BLaER1 treated with 17β-estradiol and CSF1 and Interleukin-3, amounts not matched to agents 10 nM and 100 nM (cell line): Measurements from ENCODE around the gene PRRT4.
A peak's percentile ranks its signal among the peaks of the same experiment; 100 is the strongest.

Experiments
- H3K27ac ChIP-seq, 11 experiments: shearing (Covaris generic); formaldehyde crosslinking; 2 replicates each; pipeline ENCODE4 v1.8.1; 2022
- H3K27me3 ChIP-seq, 11 experiments: shearing (Covaris generic); formaldehyde crosslinking; 2 replicates each; pipeline ENCODE4 v1.8.1; 2022
- H3K36me3 ChIP-seq, 11 experiments: shearing (Covaris generic); formaldehyde crosslinking; 2 replicates each; pipeline ENCODE4 v1.8.1; 2022
- H3K4me1 ChIP-seq, 10 experiments: shearing (Covaris generic); formaldehyde crosslinking; 2 replicates each; pipeline ENCODE4 v1.8.1; 2022
- H3K4me2 ChIP-seq, 11 experiments: shearing (Covaris generic); formaldehyde crosslinking; 2 replicates each; pipeline ENCODE4 v1.8.1; 2022
- H3K4me3 ChIP-seq, 10 experiments: shearing (Covaris generic); formaldehyde crosslinking; 2 replicates each; pipeline ENCODE4 v1.8.1; 2022
- H3K9ac ChIP-seq, 11 experiments: shearing (Covaris generic); formaldehyde crosslinking; 2 replicates each; pipeline ENCODE4 v1.8.1; 2022
- H3K9me3 ChIP-seq, 11 experiments: shearing (Covaris generic); formaldehyde crosslinking; replicated peaks in 1 of 11; 2 replicates each; pipeline ENCODE4 v1.8.1; 2022
- H4K20me1 ChIP-seq, 11 experiments: shearing (Covaris generic); formaldehyde crosslinking; 2 replicates each; pipeline ENCODE4 v1.8.1; 2022
- Cebpa-rat ChIP-seq, 11 experiments: shearing (Covaris generic); IDR thresholded peaks; 2 replicates each; pipeline ENCODE4 v1.8.1; 2022

The PRRT4 gene

GRCh38 chr7:128391805-128392204 is 30.3 kb upstream of the PRRT4 start:
- Histone ChIP-seq H3K4me1 (peaks cover 0 to 45% (median 36%) of the 10 kb centered on the region in 10 experiments; a peak in 16 of 20 replicates), H3K9me3 (no peaks in the 10 kb centered on the region), H3K4me2 (peak overlapping the region in 2 of 11 experiments; percentile 6 to 25; a peak in 2 of 22 replicates), H3K9ac (no peak overlapping the region), H3K36me3 (peaks cover 50 to 57% (median 55%) of the 10 kb centered on the region in 11 experiments), H3K27me3 (no peaks in the 10 kb centered on the region), H3K4me3 (no peak overlapping the region), H3K27ac (peak overlapping the region in 2 of 11 experiments; percentile 6 to 56; a peak in 2 of 22 replicates), H4K20me1 (peaks cover 4 to 82% (median 40%) of the 10 kb centered on the region in 11 experiments; a peak in 17 of 22 replicates)
- TF ChIP-seq Cebpa-rat (IDR thresholded peaks at IDR 0.05), result no peak

DNA sequence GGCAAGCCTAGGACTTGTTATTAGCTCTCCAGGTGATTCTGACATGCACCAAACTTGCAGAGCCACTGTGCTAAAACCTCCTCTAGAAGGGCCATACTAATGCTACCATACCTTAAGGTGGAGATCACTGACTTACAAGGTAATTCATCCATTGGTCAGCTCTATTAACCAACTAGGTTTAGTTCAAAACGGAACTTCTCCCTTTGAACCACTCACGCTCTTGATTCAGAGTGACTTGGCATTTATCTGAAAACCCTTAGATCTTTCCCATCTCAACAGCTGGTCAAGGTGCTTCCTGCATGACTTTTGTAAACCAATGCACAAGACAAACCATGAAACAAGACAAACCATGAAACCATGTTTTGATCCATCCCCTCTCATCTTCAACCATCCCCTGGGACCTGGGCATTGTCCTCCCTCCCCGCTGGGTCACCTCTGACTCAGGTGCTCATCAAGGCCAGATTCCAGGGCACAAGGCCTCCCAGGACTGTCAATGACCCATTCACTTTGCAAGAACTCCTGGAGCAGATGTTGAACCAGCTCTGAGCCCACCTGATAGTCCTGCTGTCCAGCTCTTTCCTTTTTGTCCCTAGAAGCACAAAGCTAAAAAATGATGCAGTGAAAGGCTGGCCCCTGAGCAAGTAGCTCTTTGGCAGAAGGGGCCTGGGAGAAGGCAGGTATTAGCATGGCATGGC is 29.5 kb upstream of the PRRT4 start:
- Histone ChIP-seq H4K20me1 (peaks cover 4 to 75% (median 34%) of the 10 kb centered on the region in 11 experiments; a peak in 17 of 22 replicates), H3K4me2 (peak overlapping the region in 4 of 11 experiments; percentile 6 to 28 (median 26); a peak in 7 of 22 replicates)

DNA sequence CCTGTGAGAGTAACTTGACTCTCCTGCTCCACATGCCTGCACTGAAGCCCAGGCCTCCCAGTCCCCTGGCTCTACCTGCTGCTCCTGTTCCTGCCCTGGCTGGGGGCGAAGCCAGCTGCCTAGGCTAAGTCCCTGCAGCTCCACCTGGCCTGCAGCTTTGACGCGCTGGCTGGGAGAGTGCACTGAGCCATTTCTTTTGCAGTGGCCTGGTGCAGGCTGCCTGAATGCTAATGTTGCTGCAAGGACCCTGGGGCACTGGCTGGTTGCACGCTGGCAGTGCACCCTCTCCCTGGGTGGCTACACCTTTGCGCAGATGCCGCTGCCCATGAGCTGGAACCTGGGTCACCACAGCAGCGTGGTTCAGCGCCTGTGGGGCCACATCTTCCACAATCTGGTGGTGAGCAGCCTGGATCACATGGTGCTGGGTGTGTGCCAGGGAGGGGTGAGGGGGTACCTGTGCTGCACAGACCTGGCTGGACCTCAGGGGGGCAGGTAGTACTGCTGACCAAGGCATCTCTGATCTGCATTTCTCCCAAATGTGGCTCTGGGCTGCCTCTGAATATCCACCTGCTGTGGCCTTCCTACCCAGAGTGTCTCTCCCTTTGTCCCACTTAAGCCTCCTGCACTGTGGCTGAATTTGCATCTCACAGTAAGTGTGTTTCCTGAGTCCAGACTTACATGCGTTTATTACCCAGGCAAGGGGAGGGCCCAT is 28.3 kb upstream of the PRRT4 start:
- H3K4me3 ChIP-seq, result no peak overlapping the region
- peak overlapping the region in 1 of 11 experiments; percentile 56; a peak in 1 of 22 replicates for H3K27ac ChIP-seq
- no peak for TF ChIP-seq Cebpa-rat (IDR thresholded peaks at IDR 0.05)
- H3K4me2 ChIP-seq, result peak overlapping the region in 5 of 11 experiments; percentile 20 to 40 (median 34); a peak in 7 of 22 replicates
- peaks cover 10 to 57% (median 40%) of the 10 kb centered on the region in 10 experiments; a peak in 19 of 20 replicates for H3K4me1 ChIP-seq
- peaks cover 30 to 37% (median 34%) of the 10 kb centered on the region in 11 experiments for H3K36me3 ChIP-seq
- no peaks in the 10 kb centered on the region for H3K27me3 ChIP-seq
- H3K9ac ChIP-seq, result peak overlapping the region in 6 of 11 experiments; percentile 8 to 41 (median 22); a peak in 5 of 22 replicates
- H3K9me3 ChIP-seq, result no peaks in the 10 kb centered on the region
- H4K20me1 ChIP-seq, result peaks cover 4 to 62% (median 25%) of the 10 kb centered on the region in 11 experiments; a peak in 16 of 22 replicates

More for the DNA sequence above, 29.5 kb upstream of the PRRT4 start:
- Histone ChIP-seq H3K27me3 (no peaks in the 10 kb centered on the region), H3K9me3 (no peaks in the 10 kb centered on the region), H3K36me3 (peaks cover 42 to 49% (median 47%) of the 10 kb centered on the region in 11 experiments), H3K4me3 (no peak overlapping the region), H3K9ac (no peak overlapping the region), H3K4me1 (peaks cover 3 to 45% (median 36%) of the 10 kb centered on the region in 10 experiments; a peak in 18 of 20 replicates), H3K27ac (peak overlapping the region in 5 of 11 experiments; percentile 6 to 56 (median 15); a peak in 4 of 22 replicates)
- no peak for TF ChIP-seq Cebpa-rat (IDR thresholded peaks at IDR 0.05)

GRCh38 chr7:128389085-128389617 is 27.7 kb upstream of the PRRT4 start:
- Histone ChIP-seq H3K4me2 (peak overlapping the region in 5 of 11 experiments; percentile 20 to 40 (median 34); a peak in 7 of 22 replicates), H3K9ac (peak overlapping the region in 6 of 11 experiments; percentile 8 to 41 (median 22); a peak in 6 of 22 replicates), H3K36me3 (peaks cover 24 to 31% (median 28%) of the 10 kb centered on the region in 11 experiments), H3K4me3 (no peak overlapping the region), H3K27ac (peak overlapping the region in 1 of 11 experiments; percentile 56; a peak in 1 of 22 replicates), H4K20me1 (peaks cover 4 to 56% (median 24%) of the 10 kb centered on the region in 11 experiments; a peak in 16 of 22 replicates), H3K27me3 (no peaks in the 10 kb centered on the region), H3K4me1 (peaks cover 14 to 62% (median 46%) of the 10 kb centered on the region in 10 experiments; a peak in 19 of 20 replicates), H3K9me3 (no peaks in the 10 kb centered on the region)
- no peak for TF ChIP-seq Cebpa-rat (IDR thresholded peaks at IDR 0.05)

DNA sequence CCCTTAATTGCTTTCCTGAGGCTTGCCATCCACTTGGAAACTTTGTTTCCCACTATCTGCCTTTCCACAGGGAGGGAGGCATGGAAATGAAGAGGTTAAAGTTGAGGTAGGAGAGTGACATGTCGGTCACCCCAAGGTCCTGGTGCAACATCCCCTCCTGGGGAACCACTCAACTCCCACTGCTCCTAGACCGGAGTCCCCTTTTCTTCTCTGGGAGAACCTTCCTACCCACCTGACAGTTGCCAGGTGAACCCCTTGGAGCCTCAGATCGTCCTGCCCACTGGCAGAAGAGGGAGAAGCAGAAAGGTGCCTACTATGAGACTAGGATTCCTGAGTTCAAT is 26.6 kb upstream of the PRRT4 start:
- H3K4me3 ChIP-seq, result no peak overlapping the region
- no peaks in the 10 kb centered on the region for H3K9me3 ChIP-seq
- H3K27ac ChIP-seq, result no peak overlapping the region
- H3K4me1 ChIP-seq, result peaks cover 14 to 62% (median 46%) of the 10 kb centered on the region in 10 experiments; a peak in 19 of 20 replicates
- H3K4me2 ChIP-seq, result peak overlapping the region in 6 of 11 experiments; percentile 1 to 36 (median 22); a peak in 4 of 22 replicates
- H3K9ac ChIP-seq, result peak overlapping the region in 3 of 11 experiments; percentile 16 to 42 (median 30); a peak in 2 of 22 replicates
- H3K36me3 ChIP-seq, result peaks cover 17 to 22% (median 20%) of the 10 kb centered on the region in 11 experiments
- peaks cover 0 to 49% (median 21%) of the 10 kb centered on the region in 11 experiments; a peak in 15 of 22 replicates for H4K20me1 ChIP-seq
- no peaks in the 10 kb centered on the region for H3K27me3 ChIP-seq
- TF ChIP-seq Cebpa-rat (IDR thresholded peaks at IDR 0.05), result no peak

DNA sequence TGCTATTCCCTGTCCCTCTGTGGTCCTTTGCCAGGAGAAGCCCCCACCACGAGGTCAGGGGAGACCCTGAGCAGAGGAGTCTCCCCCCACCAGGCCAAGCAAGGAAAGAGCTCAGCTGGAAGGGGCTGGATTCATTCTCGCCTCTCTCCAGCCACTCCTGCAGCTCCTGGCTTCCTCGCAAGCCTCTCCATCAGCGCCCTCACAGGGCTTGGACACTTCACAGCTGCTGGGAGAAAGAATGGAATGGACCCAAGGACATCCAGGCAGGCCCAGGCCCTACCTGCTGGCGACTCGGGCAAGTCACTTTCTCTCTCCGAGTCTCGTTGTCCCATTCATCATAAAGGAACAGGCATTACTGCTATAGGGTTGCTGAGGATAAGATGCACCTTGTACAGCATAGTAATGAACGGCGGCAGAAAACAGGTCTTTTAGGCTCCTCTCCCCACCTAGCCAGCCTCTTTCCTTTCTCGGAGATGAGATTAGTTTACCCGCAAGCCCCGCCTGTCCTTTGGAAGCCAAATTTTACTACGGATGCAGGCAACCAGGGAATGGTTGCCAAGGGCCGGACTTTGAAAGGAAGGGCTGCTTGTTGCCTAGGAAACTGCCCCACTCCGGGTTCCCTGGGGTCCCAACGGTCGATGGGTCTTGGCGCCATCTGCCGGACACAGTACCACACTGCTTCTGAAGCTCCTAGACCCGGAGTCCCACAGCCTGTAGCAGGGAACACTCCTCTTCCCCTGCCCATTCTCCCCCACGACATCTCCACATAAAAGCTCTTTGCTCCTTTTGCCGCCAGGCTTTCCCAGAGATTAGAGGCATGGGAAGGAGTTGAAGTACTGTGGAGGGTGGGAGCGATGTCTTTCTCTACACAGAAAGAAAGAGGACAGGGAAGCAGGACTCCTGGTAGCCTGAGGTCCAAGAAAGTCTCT is 26.0 kb upstream of the PRRT4 start:
- Histone ChIP-seq H3K9ac (peak overlapping the region in 3 of 11 experiments; percentile 16 to 42 (median 30); a peak in 2 of 22 replicates), H3K4me1 (peaks cover 14 to 62% (median 46%) of the 10 kb centered on the region in 10 experiments; a peak in 19 of 20 replicates), H3K4me2 (peak overlapping the region in 8 of 11 experiments; percentile 1 to 37 (median 22); a peak in 9 of 22 replicates)

DNA sequence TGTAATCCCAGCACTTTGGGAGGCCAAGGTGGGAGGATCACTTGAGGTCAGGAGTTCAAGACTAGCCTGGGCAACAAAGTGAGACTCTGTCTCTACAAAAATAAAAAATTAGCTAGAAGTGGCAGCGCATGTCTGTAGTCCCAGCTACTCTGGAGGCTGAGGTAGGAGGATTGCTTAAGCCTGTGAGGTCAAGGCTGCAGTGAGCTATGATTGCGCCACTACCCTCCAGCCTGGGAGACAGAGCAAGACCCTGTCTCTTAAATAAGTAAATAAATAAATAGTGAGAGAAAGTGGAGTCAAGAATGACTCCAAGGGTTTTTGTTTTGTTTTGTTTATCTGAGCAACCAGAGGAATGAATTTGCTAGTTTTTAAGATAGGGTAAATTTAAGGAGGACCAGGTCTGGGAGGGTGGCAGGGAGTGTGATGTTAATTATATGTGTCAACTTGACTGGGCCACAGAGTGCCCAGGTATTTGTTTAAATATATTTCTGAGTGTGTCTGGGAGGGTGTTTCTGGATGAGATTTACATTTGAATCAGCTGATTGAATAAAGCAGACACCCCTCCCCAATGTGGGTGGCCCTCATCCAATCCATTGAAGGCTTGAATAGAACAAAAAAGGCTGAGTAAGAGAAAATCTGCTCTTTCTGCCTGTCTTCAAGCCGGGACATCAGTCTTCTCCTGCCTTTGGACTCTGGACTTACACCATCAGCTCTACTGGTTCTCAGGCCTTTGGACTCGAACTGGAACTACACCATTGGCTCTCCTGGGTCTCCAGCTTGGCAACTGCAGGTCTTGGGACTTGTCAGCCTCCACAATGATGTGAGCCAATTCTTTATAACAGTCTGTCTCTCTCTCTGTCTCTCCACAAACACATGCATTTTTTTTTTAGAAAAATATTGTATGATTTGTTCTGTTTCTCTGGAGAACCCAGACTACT is 24.8 kb upstream of the PRRT4 start:
- TF ChIP-seq Cebpa-rat (IDR thresholded peaks at IDR 0.05), result peak in 2 of 11 experiments; percentile 8 to 18; a peak in 1 of 22 replicates
- Histone ChIP-seq H3K36me3 (peaks cover 0 to 3% (median 2%) of the 10 kb centered on the region in 11 experiments; a peak in 12 of 22 replicates), H3K4me2 (peak overlapping the region in 3 of 11 experiments; percentile 9 to 35 (median 27); a peak in 3 of 22 replicates), H4K20me1 (peaks cover 0 to 30% (median 5%) of the 10 kb centered on the region in 11 experiments; a peak in 11 of 22 replicates), H3K27me3 (no peaks in the 10 kb centered on the region), H3K9me3 (no peaks in the 10 kb centered on the region), H3K9ac (no peak overlapping the region), H3K27ac (no peak overlapping the region), H3K4me1 (peaks cover 17 to 62% (median 42%) of the 10 kb centered on the region in 10 experiments), H3K4me3 (no peak overlapping the region)

More for the DNA sequence above, 26.0 kb upstream of the PRRT4 start:
- H3K27me3 ChIP-seq, result no peaks in the 10 kb centered on the region
- H3K4me3 ChIP-seq, result no peak overlapping the region
- peaks cover 0 to 42% (median 17%) of the 10 kb centered on the region in 11 experiments; a peak in 15 of 22 replicates for H4K20me1 ChIP-seq
- H3K36me3 ChIP-seq, result peaks cover 11 to 15% (median 14%) of the 10 kb centered on the region in 11 experiments
- no peaks in the 10 kb centered on the region for H3K9me3 ChIP-seq
- TF ChIP-seq Cebpa-rat (IDR thresholded peaks at IDR 0.05), result no peak
- H3K27ac ChIP-seq, result no peak overlapping the region; a peak in 1 of 22 replicates
